Lower leg skin (tissue), 3 donors: ENCODE measurements around the gene RNF215.

ENCODE experiments used
- CTCF ChIP-seq, 3 donors: fragments of 450-650 bp; IDR thresholded peaks; one replicate each; pipeline ENCODE4 v1.5.1; 2016; ENCODE audit warnings: antibody characterized with exemption in 3 of 3, mild to moderate bottlenecking in 3 of 3, moderate library complexity in 2 of 3
- POLR2A ChIP-seq, 2 donors: fragments of 450-650 bp; IDR thresholded peaks; one replicate each; pipeline ENCODE4 v1.6.1; 2016 to 2017; ENCODE audit warnings: antibody characterized with exemption in 2 of 2, mild to moderate bottlenecking in 1 of 2, moderate library complexity in 1 of 2

GRCh38 chr22:30432520-30432919 lies 45.3 kb upstream of the RNF215 start:
- TF ChIP-seq CTCF (IDR thresholded peaks at IDR 0.05) = no peak
- TF ChIP-seq POLR2A (IDR thresholded peaks at IDR 0.05) = no peak
